A549 (cell line): Measurements from ENCODE around the gene CCDC33. TPM values are rescaled to one million over a fixed set of nuclear protein-coding genes. Genes with fewer than 3 reads are reported as not detected.

Experiments used
- ATAC-seq, 2 experiments: fragments of 200-7000 bp in 1 of 2; fragments of >200 bp in 1 of 2; cut with Nextera tagmentation in 1 of 2; cut with Tn5 transposase in 1 of 2; 3 replicates each; pipeline versions ENCODE4 v1.8.0 to v1.9.1; 2018 to 2020; ENCODE audit warnings: mild to moderate bottlenecking in 1 of 2, moderate library complexity in 1 of 2
- CTCF ChIA-PET: fragments of 300-600 bp; sonication (Branson Sonifier 250); formaldehyde crosslinking; extraction: SDS; loops from one replicate; lab custom pipeline; 2021; ENCODE audit warnings: antibody characterized with exemption, inconsistent platforms; lab: Yijun Ruan, JAX
- POLR2A ChIA-PET: fragments of 350-600 bp; formaldehyde crosslinking; extraction: SDS; loops from one replicate; lab custom pipeline; 2021; ENCODE audit warnings: antibody characterized with exemption, inconsistent platforms; lab: Yijun Ruan, JAX
- DNase-seq, 2 experiments: peaks; one replicate each; pipeline versions ENCODE4 v3.0.0 to v3.0.0-alpha.2; 2011 to 2016; ENCODE audit warnings: low read depth in 1 of 2, low spot score in 1 of 2
- FAIRE-seq: peaks from 2 replicates; lab custom pipeline; 2011; peaks lifted over from hg19 to GRCh38; lab: Jason Lieb, UNC
- H3K27ac ChIP-seq, 2 experiments: fragments of >200 bp; sonication (Bioruptor Twin); formaldehyde crosslinking; 3 replicates each; pipeline ENCODE4 v1.5.1; 2016 to 2017
- H3K4me1 ChIP-seq: fragments of >200 bp; sonication (Bioruptor Twin); formaldehyde crosslinking; 3 replicates; pipeline ENCODE4 v1.6.1; 2016
- H3K4me2 ChIP-seq: fragments of >200 bp; sonication (Bioruptor Twin); formaldehyde crosslinking; 3 replicates; pipeline ENCODE4 v1.6.1; 2016
- H3K4me3 ChIP-seq: fragments of >200 bp; sonication (Bioruptor Twin); formaldehyde crosslinking; 3 replicates; pipeline ENCODE4 v1.5.1; 2016
- H3K9me3 ChIP-seq: fragments of >200 bp; sonication (Bioruptor Twin); formaldehyde crosslinking; 3 replicates; pipeline ENCODE4 v1.6.1; 2016
- CBX8 ChIP-seq: fragments of 200-600 bp; sonication (generic); IDR thresholded peaks from 2 replicates; pipeline ENCODE4 v1.6.1; 2016
- CHD2 ChIP-seq: fragments of 150-350 bp; IDR thresholded peaks from 2 replicates; pipeline ENCODE4 v1.6.1; 2014; ENCODE audit warnings: low read length; ENCODE audit not compliant: partially characterized antibody
- CHD4 ChIP-seq: fragments of 200-600 bp; sonication (generic); IDR thresholded peaks from 2 replicates; pipeline ENCODE4 v1.6.1; 2016; ENCODE audit warnings: antibody characterized with exemption, mild to moderate bottlenecking, borderline replicate concordance
- HOXB5 ChIP-seq: fragments of 250-450 bp; sonication (Bioruptor Pico); IDR thresholded peaks from 2 replicates; pipeline ENCODE4 v1.5.0; 2020; ENCODE audit warnings: mild to moderate bottlenecking, moderate library complexity
- KDM5A ChIP-seq: fragments of 200-600 bp; sonication (generic); IDR thresholded peaks from 2 replicates; pipeline ENCODE4 v1.6.1; 2016; ENCODE audit warnings: antibody characterized with exemption, mild to moderate bottlenecking
- MAFK ChIP-seq: fragments of 450-650 bp; IDR thresholded peaks from 2 replicates; pipeline ENCODE4 v1.6.1; 2014; ENCODE audit not compliant: partially characterized antibody
- POLR2AphosphoS2 ChIP-seq: conservative IDR thresholded peaks from 2 replicates; pipeline ENCODE4 v1.6.1; 2012; ENCODE audit warnings: low read length, improper control_type of control experiment, inconsistent platforms
- RAD21 ChIP-seq, 2 experiments: fragments of >200 bp in 1 of 2; sonication (Bioruptor Twin) in 1 of 2; formaldehyde crosslinking in 1 of 2; IDR thresholded peaks in 1 of 2; conservative IDR thresholded peaks in 1 of 2; 2 replicates in 1 of 2; 3 replicates in 1 of 2; pipeline ENCODE4 v1.6.1; 2012 to 2018; ENCODE audit warnings: inconsistent platforms in 1 of 2
- RCOR1 ChIP-seq: fragments of 150-350 bp; IDR thresholded peaks from 2 replicates; pipeline ENCODE4 v1.6.1; 2014; ENCODE audit warnings: antibody characterized with exemption, low read length, low read depth
- RFX5 ChIP-seq: fragments of 450-650 bp; IDR thresholded peaks from 2 replicates; pipeline ENCODE4 v1.7.1; 2014; ENCODE audit warnings: antibody characterized with exemption, mild to moderate bottlenecking, moderate library complexity
- RNF2 ChIP-seq: fragments of 200-600 bp; sonication (generic); IDR thresholded peaks from 2 replicates; pipeline ENCODE4 v1.6.1; 2016; ENCODE audit warnings: low read depth, mild to moderate bottlenecking, antibody characterized with exemption, moderate library complexity, borderline replicate concordance
- SREBF2 ChIP-seq: fragments of 450-650 bp; IDR thresholded peaks from 2 replicates; pipeline ENCODE4 v1.6.1; 2014; ENCODE audit warnings: mild to moderate bottlenecking, moderate library complexity
- TFCP2L1 ChIP-seq: fragments of 250-450 bp; sonication (Bioruptor Pico); IDR thresholded peaks from 2 replicates; pipeline ENCODE4 v1.5.0; 2021; ENCODE audit warnings: mild to moderate bottlenecking
- ZFP36 ChIP-seq: fragments of 450-650 bp; IDR thresholded peaks from 2 replicates; pipeline ENCODE4 v1.6.1; 2014; ENCODE audit warnings: borderline replicate concordance; ENCODE audit not compliant: partially characterized antibody
- ZNF302 ChIP-seq: fragments of 250-450 bp; sonication (Bioruptor Pico); IDR thresholded peaks from 2 replicates; pipeline ENCODE4 v1.9.0; 2021; ENCODE audit warnings: inconsistent platforms, mild to moderate bottlenecking, moderate library complexity
- ZSCAN20 ChIP-seq: fragments of 250-450 bp; sonication (Bioruptor Pico); IDR thresholded peaks from 2 replicates; pipeline ENCODE4 v1.8.0; 2022; ENCODE audit warnings: mild to moderate bottlenecking, moderate library complexity
- WGBS: methylation state at CpG from one replicate; pipeline ENCODE4 v1.1.6; 2017; ENCODE audit errors: missing lambda C conversion rate; 5-methylcytosine and 5-hydroxymethylcytosine counted together
- polyA plus RNA-seq, 4 experiments: library from polyadenylated mRNA; depleted of rRNA in 3 of 4; stranded (reverse); fragments of >200 nt; fragmentation: RNase III in 1 of 4; extraction: RNeasy Plus Mini Kit Qiagen cat#74134 plus additional on column Dnase treatment in 1 of 4; gene quantifications; 2 replicates in 3 of 4; 3 replicates in 1 of 4; pipeline ENCODE4 v1.2.3, GENCODE V29; 2011 to 2017
- TF ChIP-seq, protein P1 (sequence below): fragments of 250-450 bp; sonication (Bioruptor Pico); IDR thresholded peaks from 2 replicates; pipeline ENCODE4 v1.5.0; 2020; ENCODE audit warnings: low read depth, mild to moderate bottlenecking, moderate library complexity
- TF ChIP-seq, protein P2 (sequence below): fragments of >200 bp; sonication (Bioruptor Twin); formaldehyde crosslinking; IDR thresholded peaks from 2 replicates; pipeline ENCODE4 v1.6.1; 2016
- TF ChIP-seq, protein P3 (sequence below): fragments of >200 bp; sonication (Bioruptor Twin); formaldehyde crosslinking; IDR thresholded peaks from 3 replicates; pipeline ENCODE4 v1.6.1; 2016

The CCDC33 gene
- polyA plus RNA-seq, 2 of the 4 experiments (the other 2 are of a cell fraction): 5.9 to 9.2 TPM

DNA sequence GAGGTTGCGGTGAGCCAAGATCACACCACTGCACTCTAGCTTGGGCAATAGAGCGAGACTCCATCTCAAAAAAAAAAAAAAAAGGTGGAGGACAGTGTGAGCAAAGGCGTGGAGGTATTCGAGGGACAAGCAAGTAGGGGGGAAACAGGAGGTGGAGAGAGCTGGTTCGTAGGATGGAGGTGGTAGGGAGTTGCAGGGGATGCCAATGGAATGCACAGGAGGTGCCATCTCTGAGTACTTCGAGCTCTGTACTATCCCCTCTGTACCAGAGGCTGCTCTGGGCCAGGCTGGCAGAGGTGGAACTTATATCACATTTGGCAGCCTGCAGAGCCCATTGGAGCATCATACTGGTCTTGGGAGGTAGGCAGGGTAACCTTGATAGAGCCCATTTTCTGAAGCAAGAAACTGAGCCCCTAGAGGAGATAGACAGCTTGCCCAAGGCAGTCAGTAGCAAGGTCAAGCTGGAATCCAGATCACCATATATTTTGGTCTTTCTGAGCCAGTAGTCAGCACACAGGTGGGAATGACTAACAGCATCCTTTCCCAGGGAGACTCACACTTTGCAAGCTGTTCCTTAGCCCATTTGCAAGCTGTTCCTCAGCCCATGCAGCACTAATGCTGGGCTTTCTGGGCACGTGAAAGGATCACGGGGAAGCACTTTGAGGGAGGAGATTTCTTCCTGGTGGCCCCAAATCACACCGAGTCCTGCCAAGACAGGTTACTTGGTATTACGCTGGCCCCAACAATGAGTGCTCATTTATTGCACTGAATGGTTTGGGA, 9.2 kb upstream of the CCDC33 start:
- Histone ChIP-seq H3K9me3 (no peaks in the 10 kb centered on the region), H3K4me3 (no peak overlapping the region)
- WGBS: 85% methylated on average over 10 of the region's 10 CpGs
- POLR2A ChIA-PET: no interaction called here
- no peak for TF ChIP-seq CHD4
- TF ChIP-seq ZNF302 (CRISPR knock-in tag): no peak
- no peak for TF ChIP-seq HOXB5 (CRISPR knock-in tag)
- no peak for TF ChIP-seq MAFK
- TF ChIP-seq RNF2: no peak
- TF ChIP-seq RFX5: no peak
- TF ChIP-seq, all 56 proteins: peak for 0
- CTCF ChIA-PET: interaction anchor here (2.9 kb wide), 1 partner anchor 13 kb away, joined by 12 read pairs; no protein-coding TSS in a partner anchor
- no peak for DNase-seq
- no peak overlapping the region for H3K4me2 ChIP-seq
- ATAC-seq: no peak
- FAIRE-seq: no peak
- peaks cover 16% of the 10 kb centered on the region; the same call in 2 of the 3 replicates for H3K4me1 ChIP-seq
- no peak overlapping the region for H3K27ac ChIP-seq

DNA sequence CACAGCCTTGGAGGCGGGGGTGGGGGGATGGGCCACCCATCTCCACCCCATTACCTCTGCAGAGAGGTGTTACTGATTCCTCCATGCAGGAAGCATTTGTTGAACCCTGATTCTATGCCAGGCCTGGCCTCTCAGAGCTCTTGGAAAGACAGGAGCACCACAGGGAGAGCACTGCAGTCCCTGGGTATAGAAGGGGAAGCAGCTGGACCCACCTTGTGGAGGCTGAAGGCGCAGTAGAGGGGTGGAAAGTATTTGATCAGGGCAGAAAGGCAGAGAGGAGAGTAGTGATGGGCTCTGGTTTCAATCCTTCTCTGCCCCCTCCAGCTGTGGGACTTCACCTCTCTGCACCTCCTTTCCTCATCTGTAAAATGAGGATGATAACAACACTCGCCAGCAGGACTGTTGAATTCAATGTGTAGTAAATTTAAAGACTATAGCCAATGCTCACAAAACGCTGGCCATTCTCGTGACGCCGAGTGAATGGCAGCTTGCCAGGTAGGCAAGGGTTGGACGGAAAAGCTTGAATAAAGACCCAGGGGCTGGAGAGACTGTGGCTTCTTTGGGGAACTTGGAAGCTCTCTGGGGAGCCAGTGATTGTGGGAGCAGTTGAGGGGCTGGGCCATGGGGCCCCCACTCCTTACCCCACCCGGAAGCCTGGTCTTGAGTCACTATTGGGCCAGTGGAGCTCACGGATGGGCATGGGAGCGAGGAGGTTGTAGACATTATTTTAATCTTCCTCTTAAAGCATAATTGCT, 8.0 kb upstream of the CCDC33 start:
- no peak for ATAC-seq
- H3K27ac ChIP-seq: no peak overlapping the region
- FAIRE-seq: no peak
- ChIA-PET POLR2A (no interaction called here), CTCF (interaction anchor here (2.3 to 2.9 kb wide), 2 partner anchors 11 to 80 kb away, joined by 7 to 12 read pairs; no protein-coding TSS in a partner anchor)
- no peak overlapping the region for H3K4me3 ChIP-seq
- DNase-seq: no peak
- TF ChIP-seq TFCP2L1 (CRISPR knock-in tag) (no peak), RCOR1 (no peak), CHD2 (no peak), KDM5A (no peak)
- WGBS: 81% methylated on average over 10 of the region's 11 CpGs
- H3K9me3 ChIP-seq: no peaks in the 10 kb centered on the region
- H3K4me1 ChIP-seq: peaks cover 17% of the 10 kb centered on the region
- H3K4me2 ChIP-seq: no peak overlapping the region

DNA sequence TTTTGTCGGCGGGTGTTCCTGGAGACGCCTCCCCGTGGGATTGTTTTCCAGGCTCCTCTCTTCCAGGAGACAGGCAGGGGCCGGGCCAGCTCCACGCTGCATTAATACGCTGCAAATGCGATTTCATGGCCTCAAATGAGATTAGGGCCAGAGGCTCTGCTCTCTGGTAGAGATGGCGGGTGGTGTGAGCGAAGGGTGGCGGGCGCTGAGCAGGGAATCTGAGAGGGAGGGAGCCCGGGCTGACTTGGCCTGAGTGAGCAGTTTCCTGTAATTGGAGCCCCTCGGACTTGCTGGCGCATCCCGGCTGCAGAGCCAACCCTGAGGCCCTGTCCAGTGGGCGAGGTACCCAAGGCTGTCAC, 7.4 kb upstream of the CCDC33 start:
- CTCF ChIA-PET: interaction anchor here (0.8 to 2.9 kb wide), 3 partner anchors 11 to 79 kb away, joined by 4 to 12 read pairs (median 7); no protein-coding TSS in a partner anchor
- Histone ChIP-seq H3K4me1 (peaks cover 20% of the 10 kb centered on the region), H3K4me2 (no peak overlapping the region)

DNA sequence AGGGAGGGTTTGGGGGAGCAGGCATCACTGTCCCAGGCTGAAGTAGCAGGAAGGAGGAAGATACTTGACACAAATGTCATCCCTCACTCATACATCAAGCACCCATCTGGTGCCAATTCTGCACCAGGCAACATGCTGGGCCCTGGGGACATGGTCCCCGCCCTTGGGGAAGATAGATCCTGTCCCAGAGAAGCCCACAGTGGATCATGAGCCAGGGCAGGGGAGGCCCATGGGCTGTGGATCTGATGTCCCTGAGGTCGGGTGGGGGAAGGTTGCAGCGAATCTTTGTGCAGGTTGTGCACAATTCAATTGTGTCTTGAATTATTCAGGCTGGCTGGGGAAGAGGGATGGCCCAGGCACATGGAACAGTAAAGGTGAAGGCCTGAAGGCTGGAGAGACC, 6.4 kb upstream of the CCDC33 start:
- Histone ChIP-seq H3K4me2 (no peak overlapping the region), H3K4me1 (peaks cover 21% of the 10 kb centered on the region), H3K4me3 (no peak overlapping the region), H3K27ac (no peak overlapping the region), H3K9me3 (no peaks in the 10 kb centered on the region)
- FAIRE-seq (no peak), DNase-seq (no peak), ATAC-seq (no peak)
- no peak for TF ChIP-seq POLR2AphosphoS2
- TF ChIP-seq, protein P1, sequence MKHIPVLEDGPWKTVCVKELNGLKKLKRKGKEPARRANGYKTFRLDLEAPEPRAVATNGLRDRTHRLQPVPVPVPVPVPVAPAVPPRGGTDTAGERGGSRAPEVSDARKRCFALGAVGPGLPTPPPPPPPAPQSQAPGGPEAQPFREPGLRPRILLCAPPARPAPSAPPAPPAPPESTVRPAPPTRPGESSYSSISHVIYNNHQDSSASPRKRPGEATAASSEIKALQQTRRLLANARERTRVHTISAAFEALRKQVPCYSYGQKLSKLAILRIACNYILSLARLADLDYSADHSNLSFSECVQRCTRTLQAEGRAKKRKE (CRISPR knock-in tag): no peak
- no peak for TF ChIP-seq CBX8
- TF ChIP-seq, protein P2, sequence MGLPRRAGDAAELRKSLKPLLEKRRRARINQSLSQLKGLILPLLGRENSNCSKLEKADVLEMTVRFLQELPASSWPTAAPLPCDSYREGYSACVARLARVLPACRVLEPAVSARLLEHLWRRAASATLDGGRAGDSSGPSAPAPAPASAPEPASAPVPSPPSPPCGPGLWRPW: no peak
- TF ChIP-seq, protein P3, sequence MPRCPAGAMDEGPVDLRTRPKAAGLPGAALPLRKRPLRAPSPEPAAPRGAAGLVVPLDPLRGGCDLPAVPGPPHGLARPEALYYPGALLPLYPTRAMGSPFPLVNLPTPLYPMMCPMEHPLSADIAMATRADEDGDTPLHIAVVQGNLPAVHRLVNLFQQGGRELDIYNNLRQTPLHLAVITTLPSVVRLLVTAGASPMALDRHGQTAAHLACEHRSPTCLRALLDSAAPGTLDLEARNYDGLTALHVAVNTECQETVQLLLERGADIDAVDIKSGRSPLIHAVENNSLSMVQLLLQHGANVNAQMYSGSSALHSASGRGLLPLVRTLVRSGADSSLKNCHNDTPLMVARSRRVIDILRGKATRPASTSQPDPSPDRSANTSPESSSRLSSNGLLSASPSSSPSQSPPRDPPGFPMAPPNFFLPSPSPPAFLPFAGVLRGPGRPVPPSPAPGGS: no peak
- no peak for TF ChIP-seq SREBF2
- TF ChIP-seq ZSCAN20: no peak
- TF ChIP-seq MAFK: no peak
- no peak for TF ChIP-seq RAD21 (conservative IDR thresholded peaks at IDR 0.05 in 1 of 2, IDR thresholded peaks at IDR 0.05 in 1 of 2)
- TF ChIP-seq KDM5A: no peak
- TF ChIP-seq ZNF302 (CRISPR knock-in tag): no peak
- no peak for TF ChIP-seq ZFP36
- no CpG with 5 or more reads among the region's 3 CpGs for WGBS
- ChIA-PET CTCF (interaction anchor here (0.8 to 2.3 kb wide), 2 partner anchors 10 to 78 kb away, joined by 4 to 7 read pairs; no protein-coding TSS in a partner anchor), POLR2A (no interaction called here)

More for the DNA sequence above, 7.4 kb upstream of the CCDC33 start:
- no peak for TF ChIP-seq ZNF302 (CRISPR knock-in tag)
- WGBS: 95% methylated on average over 12 of the region's 17 CpGs
- Histone ChIP-seq H3K27ac (no peak overlapping the region), H3K4me3 (no peak overlapping the region), H3K9me3 (no peaks in the 10 kb centered on the region)
- no peak for ATAC-seq
- FAIRE-seq: no peak
- no peak for DNase-seq
- POLR2A ChIA-PET: no interaction called here
